SJSA1 (cell line): Measurements from ENCODE around the gene ADCYAP1R1. TPM values are rescaled to one million over a fixed set of nuclear protein-coding genes. Genes with fewer than 3 reads are reported as not detected.

ENCODE experiments used
- DNase-seq, 2 experiments: peaks; one replicate each; pipeline ENCODE4 v3.0.0-alpha.2; 2015 to 2020; ENCODE audit warnings: low spot score in 2 of 2, low read depth in 1 of 2
- H3K27ac ChIP-seq: fragments of 250-450 bp; sonication (Bioruptor Pico); 2 replicates; pipeline ENCODE4 v1.5.1; 2020; ENCODE audit warnings: mild to moderate bottlenecking, moderate library complexity
- H3K27me3 ChIP-seq: fragments of 250-450 bp; sonication (Bioruptor Pico); replicated peaks from 2 replicates; pipeline ENCODE4 v1.5.1; 2020; ENCODE audit warnings: mild to moderate bottlenecking, moderate library complexity
- H3K36me3 ChIP-seq: fragments of 250-450 bp; sonication (Bioruptor Pico); 2 replicates; pipeline ENCODE4 v1.5.1; 2020; ENCODE audit warnings: mild to moderate bottlenecking
- H3K4me1 ChIP-seq: fragments of 250-450 bp; sonication (Bioruptor Pico); replicated peaks from 2 replicates; pipeline ENCODE4 v1.6.1; 2021; ENCODE audit warnings: mild to moderate bottlenecking
- H3K4me3 ChIP-seq: fragments of 250-450 bp; sonication (Bioruptor Pico); 2 replicates; pipeline ENCODE4 v1.5.1; 2020; ENCODE audit warnings: mild to moderate bottlenecking
- H3K9me3 ChIP-seq: fragments of 250-450 bp; sonication (Bioruptor Pico); replicated peaks from 2 replicates; pipeline ENCODE4 v1.5.1; 2020; ENCODE audit warnings: mild to moderate bottlenecking
- total RNA-seq: library from RNA; depleted of rRNA; stranded (reverse); fragments of >200 nt; shearing (Covaris generic); gene quantifications from 2 replicates; pipeline ENCODE4 v1.2.3, GENCODE V29; 2014

Gene ADCYAP1R1
- total RNA-seq, 1 experiment from 2014 or later = not detected

DNA sequence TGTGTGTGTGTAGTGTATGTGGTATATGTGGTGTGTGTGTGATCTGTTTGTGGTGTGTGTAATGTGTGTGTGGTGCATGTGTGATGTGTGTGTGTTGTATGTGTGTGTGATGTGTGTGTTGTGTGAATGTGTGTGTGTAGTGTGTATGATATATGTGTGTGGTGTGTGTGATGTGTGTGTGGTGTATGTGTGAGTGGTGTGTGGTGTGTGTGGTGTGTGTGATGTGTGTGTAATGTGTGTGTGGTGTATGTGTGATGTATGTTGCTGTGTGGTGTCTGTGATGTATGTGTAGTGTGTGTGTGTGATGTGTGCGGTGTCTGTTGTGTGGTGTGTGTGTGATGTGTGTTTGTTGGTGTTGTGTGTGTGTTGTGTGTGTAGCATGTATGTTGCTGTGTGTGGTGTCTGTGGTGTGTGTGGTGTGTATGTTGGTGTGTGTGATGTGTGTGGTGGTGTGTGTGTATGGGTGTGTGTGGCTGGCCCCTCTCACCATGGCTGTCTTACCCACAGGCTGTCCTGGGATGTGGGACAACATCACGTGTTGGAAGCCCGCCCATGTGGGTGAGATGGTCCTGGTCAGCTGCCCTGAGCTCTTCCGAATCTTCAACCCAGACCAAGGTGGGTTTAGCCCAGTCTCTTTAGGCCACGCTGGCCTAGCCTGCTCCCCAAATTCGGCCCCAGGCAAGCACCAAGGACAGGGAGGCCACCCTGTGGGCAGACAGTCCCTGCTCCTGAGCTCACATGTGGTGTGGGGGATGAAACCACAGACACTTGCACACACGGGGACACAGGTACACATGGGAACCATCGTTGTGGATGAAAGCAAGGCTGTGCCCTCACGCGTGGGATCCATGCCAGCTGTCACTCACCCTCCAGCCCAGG lies 25.6 kb downstream of the ADCYAP1R1 start:
- Histone ChIP-seq H3K9me3 (no peaks in the 10 kb centered on the region), H3K27me3 (peaks cover 5% of the 10 kb centered on the region; the same call in 1 of the 2 replicates), H3K36me3 (no peaks in the 10 kb centered on the region), H3K4me3 (no peak overlapping the region), H3K27ac (no peak overlapping the region), H3K4me1 (no peaks in the 10 kb centered on the region)
- DNase-seq = no peak

DNA sequence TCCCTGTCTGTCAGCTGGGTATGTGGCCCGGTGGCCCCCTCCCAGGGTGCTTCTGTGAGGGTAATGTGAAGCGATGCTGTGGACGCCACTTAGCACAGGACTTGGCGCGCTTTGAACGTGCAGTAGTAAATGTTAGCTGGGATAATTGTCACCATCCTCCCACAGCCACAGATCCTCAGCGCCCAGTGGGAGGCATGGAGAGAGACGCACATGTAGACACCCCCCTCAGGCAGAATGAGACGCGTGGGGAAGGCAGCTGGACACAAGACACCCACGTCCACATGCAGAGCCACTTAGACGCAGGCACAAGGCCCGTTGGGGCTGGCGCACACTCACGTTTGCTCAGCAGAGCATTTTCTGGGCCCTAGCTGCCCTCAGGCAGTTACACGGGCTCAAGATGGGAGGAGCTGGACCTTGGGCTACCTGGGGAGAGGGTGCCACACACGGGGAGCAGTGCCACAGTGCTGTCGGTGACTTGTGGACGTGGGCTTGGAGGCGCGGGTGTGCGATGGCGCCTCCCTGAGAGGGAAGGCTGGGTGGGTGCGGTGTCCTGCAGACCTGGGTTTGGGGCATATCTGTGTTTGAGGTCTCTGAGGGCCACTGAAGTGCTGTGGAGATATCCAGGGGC lies 26.4 kb downstream of the ADCYAP1R1 start:
- H3K27ac ChIP-seq = no peak overlapping the region
- H3K4me3 ChIP-seq = no peak overlapping the region
- H3K9me3 ChIP-seq = no peaks in the 10 kb centered on the region
- no peak for DNase-seq
- H3K27me3 ChIP-seq = peaks cover 5% of the 10 kb centered on the region; the same call in 1 of the 2 replicates
- no peaks in the 10 kb centered on the region for H3K36me3 ChIP-seq
- no peaks in the 10 kb centered on the region for H3K4me1 ChIP-seq

DNA sequence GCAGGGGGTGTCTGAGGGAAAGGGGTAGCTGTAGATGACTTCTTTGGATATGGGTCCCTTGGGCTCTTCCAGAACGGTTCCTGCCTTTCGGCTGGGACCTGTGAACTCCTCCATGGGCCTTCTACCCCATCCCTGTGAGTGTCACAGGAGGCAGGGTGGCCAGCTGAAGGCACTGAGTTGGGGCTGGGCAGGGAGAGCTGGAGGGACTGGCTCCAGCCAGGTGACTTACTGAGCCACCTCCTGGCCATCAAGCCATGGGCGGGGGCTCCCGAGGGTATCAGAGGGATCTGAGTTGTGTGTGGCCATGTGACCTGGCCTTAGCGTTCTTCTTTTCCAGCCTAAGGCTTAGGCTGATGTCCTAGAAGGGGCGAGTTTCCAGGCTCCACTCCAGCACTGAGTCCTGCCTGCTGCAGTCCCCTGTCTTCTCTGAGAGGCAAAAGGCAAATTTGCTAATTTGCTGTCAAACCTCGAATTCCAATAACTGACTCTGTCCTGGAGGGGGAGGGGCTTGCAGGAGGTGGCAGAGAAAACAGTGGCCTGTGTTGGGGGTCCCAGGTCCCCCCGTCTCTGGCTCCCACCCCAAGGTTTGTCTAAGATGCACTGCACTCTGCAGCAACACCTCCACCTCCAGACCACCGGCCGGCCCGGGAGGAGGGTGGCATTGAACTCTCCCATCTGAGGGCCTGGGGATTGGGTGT lies 27.2 kb downstream of the ADCYAP1R1 start:
- no peak for DNase-seq
- H3K9me3 ChIP-seq = no peaks in the 10 kb centered on the region
- H3K27me3 ChIP-seq = peaks cover 5% of the 10 kb centered on the region; the same call in 1 of the 2 replicates
- no peaks in the 10 kb centered on the region for H3K4me1 ChIP-seq
- no peaks in the 10 kb centered on the region for H3K36me3 ChIP-seq
- H3K4me3 ChIP-seq = no peak overlapping the region
- H3K27ac ChIP-seq = no peak overlapping the region

DNA sequence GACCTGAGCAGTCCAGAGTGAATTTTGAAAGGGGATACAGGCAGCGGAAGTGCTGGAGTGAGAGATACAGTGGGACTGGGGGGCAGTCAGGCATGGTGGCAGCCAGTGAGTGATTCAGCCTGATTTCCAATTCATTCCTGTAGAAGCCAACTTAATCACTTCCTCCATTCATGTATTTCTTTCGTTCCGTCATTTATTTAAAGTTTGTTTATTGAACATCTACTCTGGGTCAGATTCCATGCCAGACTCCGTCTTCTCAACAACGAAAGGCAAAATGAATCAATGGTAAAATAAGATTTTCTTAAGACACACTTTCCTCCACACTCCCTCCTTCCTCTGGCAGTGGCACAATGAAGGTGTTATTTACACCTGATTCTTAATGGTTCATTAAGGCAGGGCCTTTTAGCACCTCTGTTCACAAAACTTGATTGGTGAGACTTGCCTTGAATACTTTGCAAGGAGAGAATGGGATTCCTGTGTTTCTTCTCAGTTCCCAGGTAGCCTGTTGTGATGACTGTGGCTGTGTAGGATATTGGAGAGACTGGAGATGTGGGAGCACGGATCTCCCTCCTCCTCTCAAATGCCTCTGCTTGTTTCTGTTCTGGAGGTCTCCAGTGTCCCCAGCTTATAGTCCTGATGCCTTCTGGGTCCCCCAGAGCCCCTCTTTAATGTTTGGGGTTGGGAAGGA lies 27.9 kb downstream of the ADCYAP1R1 start:
- Histone ChIP-seq H3K27ac (no peak overlapping the region), H3K4me3 (no peak overlapping the region), H3K4me1 (no peaks in the 10 kb centered on the region), H3K27me3 (peaks cover 5% of the 10 kb centered on the region; the same call in 1 of the 2 replicates), H3K9me3 (no peaks in the 10 kb centered on the region), H3K36me3 (no peaks in the 10 kb centered on the region)
- no peak for DNase-seq

DNA sequence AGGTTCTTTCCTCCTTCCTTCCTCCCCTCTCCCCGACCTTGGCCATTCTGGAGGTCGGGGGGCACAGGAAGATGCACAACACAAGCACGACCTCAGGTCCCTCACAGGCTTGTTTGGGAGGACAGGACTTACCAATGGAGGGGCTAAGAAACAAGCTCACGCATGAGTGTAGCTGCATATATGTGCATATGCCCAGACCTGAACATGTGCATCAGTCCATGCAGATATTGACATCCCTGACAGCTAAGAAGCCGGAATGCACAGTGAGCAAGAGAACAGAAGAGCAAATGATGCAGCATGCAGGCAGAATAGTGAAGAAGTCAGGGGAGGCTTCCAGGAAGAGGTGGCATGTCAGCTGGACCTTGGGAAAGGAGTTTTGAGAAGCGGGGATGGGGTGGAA lies 28.7 kb downstream of the ADCYAP1R1 start:
- Histone ChIP-seq H3K4me3 (no peak overlapping the region), H3K27me3 (peaks cover 5% of the 10 kb centered on the region; the same call in 1 of the 2 replicates), H3K9me3 (no peaks in the 10 kb centered on the region), H3K27ac (no peak overlapping the region), H3K4me1 (no peaks in the 10 kb centered on the region), H3K36me3 (no peaks in the 10 kb centered on the region)
- no peak for DNase-seq

DNA sequence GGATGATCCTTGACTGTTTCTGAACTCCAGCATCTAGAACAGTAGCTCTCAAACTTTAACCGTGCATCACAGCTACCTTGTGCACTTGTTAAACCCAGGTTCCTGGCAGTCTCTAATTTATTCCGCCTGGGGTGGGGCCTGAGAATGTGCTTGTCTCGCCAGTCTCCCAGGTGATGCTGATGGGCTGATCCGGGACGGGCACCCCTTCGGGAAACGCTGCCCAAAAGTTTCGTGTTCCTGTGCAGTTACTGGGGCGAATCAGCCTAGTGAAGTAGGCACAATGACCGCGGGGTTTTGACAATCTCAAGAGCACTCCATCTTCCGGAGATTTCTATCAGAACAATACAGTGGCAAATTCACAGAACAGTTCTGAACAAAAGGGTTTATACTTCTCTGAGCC lies 29.9 kb downstream of the ADCYAP1R1 start:
- Histone ChIP-seq H3K4me1 (no peaks in the 10 kb centered on the region), H3K27ac (no peak overlapping the region), H3K9me3 (no peaks in the 10 kb centered on the region), H3K4me3 (no peak overlapping the region), H3K27me3 (peaks cover 5% of the 10 kb centered on the region; the same call in 1 of the 2 replicates), H3K36me3 (no peaks in the 10 kb centered on the region)
- DNase-seq = no peak

DNA sequence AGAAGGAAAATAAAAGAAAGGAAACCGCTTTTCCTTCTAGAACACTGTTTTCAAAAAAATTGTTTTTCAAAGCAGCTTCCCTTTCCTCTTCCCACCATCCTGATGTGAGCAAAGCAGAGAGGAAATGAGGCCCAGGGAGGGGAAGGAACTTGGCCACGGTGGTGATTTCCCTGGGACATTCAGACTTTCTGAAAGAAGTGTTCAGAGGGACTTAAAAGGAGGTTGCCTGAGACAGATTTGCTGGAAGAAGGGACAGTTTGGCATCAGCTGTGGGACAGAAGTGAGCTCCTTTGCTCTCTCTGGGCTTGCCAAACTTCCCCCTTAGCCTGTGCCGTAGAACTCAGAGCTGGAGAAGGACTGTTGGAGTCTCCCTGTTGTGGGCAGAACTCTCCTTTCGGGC lies 30.3 kb downstream of the ADCYAP1R1 start:
- no peak for DNase-seq
- Histone ChIP-seq H3K27me3 (peaks cover 5% of the 10 kb centered on the region; the same call in 1 of the 2 replicates), H3K4me1 (no peaks in the 10 kb centered on the region), H3K4me3 (no peak overlapping the region), H3K27ac (no peak overlapping the region), H3K36me3 (no peaks in the 10 kb centered on the region), H3K9me3 (no peaks in the 10 kb centered on the region)

DNA sequence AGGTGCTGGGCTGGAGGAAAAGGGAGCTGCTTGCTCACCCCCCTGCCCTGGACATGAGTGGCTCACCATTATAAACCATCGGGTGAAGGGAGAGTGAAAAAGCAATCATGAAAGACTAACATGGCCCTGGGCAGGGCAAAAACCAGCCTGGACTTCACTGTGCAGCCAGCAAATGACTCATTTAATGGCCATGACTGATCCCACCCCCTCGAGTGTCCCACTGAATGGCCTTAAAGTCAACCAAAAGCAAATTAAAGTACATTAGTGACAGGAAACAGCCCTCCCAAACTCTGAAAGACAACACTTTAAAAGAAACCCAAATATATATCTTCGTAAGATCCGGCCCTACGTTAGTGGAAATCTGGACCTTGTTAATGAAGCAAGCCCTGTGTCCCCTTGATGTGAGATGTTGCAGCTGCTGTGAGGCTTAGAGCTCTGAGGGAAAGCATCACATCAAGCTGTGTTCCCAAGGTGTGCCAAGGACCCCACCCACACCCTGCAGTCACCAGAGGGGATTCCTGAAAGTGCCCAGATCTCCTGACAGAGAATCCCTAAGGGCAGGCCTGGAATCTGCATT lies 31.2 kb downstream of the ADCYAP1R1 start:
- Histone ChIP-seq H3K27ac (no peak overlapping the region), H3K4me1 (no peaks in the 10 kb centered on the region), H3K4me3 (no peak overlapping the region), H3K36me3 (no peaks in the 10 kb centered on the region), H3K9me3 (no peaks in the 10 kb centered on the region), H3K27me3 (peaks cover 5% of the 10 kb centered on the region; the same call in 1 of the 2 replicates)
- DNase-seq = no peak

DNA sequence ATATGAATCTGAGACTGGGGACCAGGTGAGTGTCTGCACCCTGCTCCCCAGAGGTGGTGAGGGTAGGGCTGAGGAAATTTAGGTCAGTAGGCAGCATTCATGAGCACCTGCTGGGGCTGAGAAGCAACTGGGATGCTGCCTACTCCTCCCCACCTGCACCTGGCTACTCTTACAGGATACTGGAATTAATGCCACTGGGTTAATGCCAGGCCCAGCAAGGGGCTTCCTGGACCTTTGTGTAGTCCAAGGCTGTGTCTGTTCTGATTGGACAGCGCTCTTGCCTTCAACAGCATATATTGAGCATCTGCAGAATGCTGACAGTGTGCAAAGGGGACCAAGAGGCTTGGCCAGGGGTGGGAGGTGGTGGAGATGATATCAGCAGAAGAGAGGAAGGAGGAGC lies 32.1 kb downstream of the ADCYAP1R1 start:
- no peak for DNase-seq
- Histone ChIP-seq H3K9me3 (no peaks in the 10 kb centered on the region), H3K27me3 (peaks cover 5% of the 10 kb centered on the region; the same call in 1 of the 2 replicates), H3K27ac (no peak overlapping the region), H3K36me3 (no peaks in the 10 kb centered on the region), H3K4me1 (no peaks in the 10 kb centered on the region), H3K4me3 (no peak overlapping the region)

DNA sequence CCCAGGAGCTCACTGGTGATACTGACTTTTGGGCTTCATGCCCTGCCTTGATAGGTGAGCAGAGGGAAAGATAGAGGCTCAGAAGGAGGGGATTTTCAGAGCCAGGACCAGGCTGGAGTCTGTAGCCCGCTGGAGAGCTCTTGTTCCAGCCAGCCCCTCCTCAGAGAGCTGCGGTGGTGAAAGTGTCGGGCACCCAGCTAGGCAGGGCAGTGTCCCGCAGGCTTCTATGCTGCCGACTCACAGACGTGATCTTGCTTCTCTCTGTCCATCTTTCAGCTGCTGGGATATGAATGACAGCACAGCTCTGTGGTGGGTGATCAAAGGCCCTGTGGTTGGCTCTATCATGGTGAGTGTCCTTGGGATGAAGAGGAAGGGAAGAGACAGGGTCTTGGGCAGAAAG lies 35.2 kb downstream of the ADCYAP1R1 start:
- DNase-seq = no peak
- Histone ChIP-seq H3K27me3 (0 out of 2 replicates have a peak, but pooled peaks cover 7% of the 10 kb centered on the region), H3K4me3 (no peak overlapping the region), H3K4me1 (no peaks in the 10 kb centered on the region), H3K27ac (no peak overlapping the region), H3K36me3 (no peaks in the 10 kb centered on the region), H3K9me3 (no peaks in the 10 kb centered on the region)

DNA sequence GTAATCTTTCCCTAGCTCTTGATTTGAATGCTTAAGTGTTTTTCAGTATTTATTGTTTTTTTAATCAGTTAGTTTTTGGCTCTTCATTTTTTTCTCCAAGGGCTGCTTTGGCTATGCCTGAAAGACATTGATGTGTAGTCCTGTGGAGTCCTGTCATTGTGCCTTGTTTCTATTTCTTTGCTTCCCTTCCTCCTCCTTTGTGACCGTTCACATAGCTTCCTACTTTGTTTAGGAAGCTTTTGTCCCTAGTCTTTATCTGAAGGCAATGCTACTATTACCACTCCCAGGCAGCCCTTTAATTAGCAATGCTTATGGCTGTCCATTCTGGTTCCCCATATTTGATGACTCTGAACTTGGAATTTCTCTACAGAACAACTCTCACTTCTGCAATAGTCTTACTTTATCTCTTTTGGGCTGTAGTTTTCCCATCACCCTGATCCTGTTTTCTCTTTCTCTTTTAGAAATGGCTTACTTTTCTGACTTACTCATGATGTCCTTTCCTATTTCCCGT lies 39.9 kb downstream of the ADCYAP1R1 start:
- DNase-seq = no peak
- Histone ChIP-seq H3K36me3 (no peaks in the 10 kb centered on the region), H3K27me3 (0 out of 2 replicates have a peak, but pooled peaks cover 4% of the 10 kb centered on the region)

DNA sequence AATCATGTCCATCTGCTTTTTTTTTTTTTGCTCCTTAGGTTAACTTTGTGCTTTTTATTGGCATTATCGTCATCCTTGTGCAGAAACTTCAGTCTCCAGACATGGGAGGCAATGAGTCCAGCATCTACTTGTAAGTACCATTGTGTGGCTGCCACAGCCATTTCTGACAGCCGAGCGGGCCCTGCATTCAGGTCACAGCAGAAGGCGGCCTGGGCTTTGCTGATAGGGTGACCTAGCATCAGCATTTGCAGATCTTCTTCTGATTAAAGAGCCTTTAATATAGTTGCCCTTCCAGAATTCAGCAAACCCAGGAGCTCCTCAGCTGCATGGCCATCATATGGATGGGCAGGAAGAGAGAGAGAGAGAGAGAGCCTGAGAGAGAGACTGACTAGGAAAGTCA lies 40.5 kb downstream of the ADCYAP1R1 start:
- Histone ChIP-seq H3K36me3 (no peaks in the 10 kb centered on the region), H3K4me3 (no peak overlapping the region), H3K4me1 (no peaks in the 10 kb centered on the region), H3K27me3 (0 out of 2 replicates have a peak, but pooled peaks cover 4% of the 10 kb centered on the region), H3K9me3 (no peaks in the 10 kb centered on the region), H3K27ac (no peak overlapping the region)
- no peak for DNase-seq

More for the DNA sequence above, 39.9 kb downstream of the ADCYAP1R1 start:
- no peak overlapping the region for H3K4me3 ChIP-seq
- no peaks in the 10 kb centered on the region for H3K4me1 ChIP-seq
- no peaks in the 10 kb centered on the region for H3K9me3 ChIP-seq
- no peak overlapping the region for H3K27ac ChIP-seq

DNA sequence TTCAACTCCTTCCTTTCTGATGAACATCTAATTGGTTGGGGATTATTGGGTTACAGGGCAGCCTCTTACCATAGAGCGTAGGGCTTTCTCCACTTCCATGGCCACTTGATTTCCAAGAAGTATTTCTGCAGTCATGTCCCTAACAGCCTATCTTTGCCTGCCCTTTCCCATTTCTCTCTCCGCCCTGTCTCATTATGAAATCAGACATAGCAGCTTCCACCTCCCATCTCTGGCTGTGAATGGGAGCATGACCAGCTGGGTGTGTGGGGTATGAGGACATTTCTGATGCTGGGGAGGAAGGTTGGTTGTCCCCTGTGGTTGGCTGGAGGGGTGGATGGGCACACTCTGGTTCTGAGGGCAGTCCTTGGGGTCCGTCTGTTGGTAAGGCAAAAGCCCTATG lies 41.2 kb downstream of the ADCYAP1R1 start:
- no peak for DNase-seq

More for the DNA sequence above, 41.2 kb downstream of the ADCYAP1R1 start:
- no peaks in the 10 kb centered on the region for H3K4me1 ChIP-seq
- H3K9me3 ChIP-seq = no peaks in the 10 kb centered on the region
- H3K27me3 ChIP-seq = 0 out of 2 replicates have a peak, but pooled peaks cover 4% of the 10 kb centered on the region
- H3K36me3 ChIP-seq = no peaks in the 10 kb centered on the region
- no peak overlapping the region for H3K27ac ChIP-seq
- H3K4me3 ChIP-seq = no peak overlapping the region
